Measurements from ENCODE around the gene HSPA1A. TPM values are rescaled to one million over a fixed set of nuclear protein-coding genes. Genes with fewer than 3 reads are reported as not detected.

Gene HSPA1A
- total RNA-seq (100 to 1,000 TPM; 113 to 151 TPM), polyA plus RNA-seq (ENCODE audit: insufficient read depth, low read depth, low replicate concordance) (90.4 TPM)
- long read RNA-seq, donor 1, transcript HSPA1A-201 (1 exons, 2,483 nt) = major isoform, 26 of 26 reads
- long read RNA-seq, donor 1, partial matches to known transcripts = 0 of 26 reads
- long read RNA-seq, donor 1, other reads (novel, unspliced or antisense) = 0 of 26 reads
- long read RNA-seq, donor 2, transcript HSPA1A-201 (1 exons, 2,483 nt) = major isoform, 30 of 30 reads
- long read RNA-seq, donor 2, partial matches to known transcripts = 0 of 30 reads
- long read RNA-seq, donor 2, other reads (novel, unspliced or antisense) = 0 of 30 reads

- H3K27me3 ChIP-seq = no peaks in the 10 kb centered on the region
- no peaks in the 10 kb centered on the region for H3K36me3 ChIP-seq (ENCODE audit: low read depth, missing control alignments)
- DNase-seq = peak; percentile 95
- H3K27ac ChIP-seq = peak within 1 kb of the TSS; percentile 98 to 100
- peaks cover 12% of the 10 kb centered on the region for H3K4me1 ChIP-seq
- no peak for TF ChIP-seq CTCF (IDR thresholded peaks at IDR 0.05)
- peak; percentile 100 for TF ChIP-seq POLR2A (IDR thresholded peaks at IDR 0.05)
- intact Hi-C loops (cut with DNase I; ENCODE audit: low total_unique reads) = no loop called here
- H3K4me3 ChIP-seq = peak within 1 kb of the TSS; percentile 39 to 70
- no peaks in the 10 kb centered on the region for H3K9me3 ChIP-seq
- 0 to 1% methylated on average over 14 to 52 of the region's 56 CpGs for WGBS, 2 donors
Measured at GRCh38 chr6:31815025-31815838, at the start of gene HSPA1A, which contains the start of gene HSPA1L. Gene HSPA1A, plus strand, starts transcription at chr6:31815543. Its CDS starts 214 bp downstream, at chr6:31815757. Gene HSPA1L, minus strand, starts transcription at chr6:31815283. Its CDS starts 3,311 bp downstream, at chr6:31811972.

GRCh38 chr6:31765559-31765909 lies 49.8 kb upstream of the HSPA1A start:
- WGBS, 2 donors = 77 to 94% methylated on average over 7 to 9 of the region's 9 CpGs
- DNase-seq = no peak
- H3K4me1 ChIP-seq = no peaks in the 10 kb centered on the region
- no peak for TF ChIP-seq CTCF (IDR thresholded peaks at IDR 0.05)
- no peak for TF ChIP-seq POLR2A (IDR thresholded peaks at IDR 0.05)
- no peaks in the 10 kb centered on the region for H3K27me3 ChIP-seq
- no peak overlapping the region for H3K4me3 ChIP-seq
- intact Hi-C loops (cut with DNase I; ENCODE audit: low total_unique reads) = no loop called here
- H3K36me3 ChIP-seq (ENCODE audit: low read depth, missing control alignments) = no peaks in the 10 kb centered on the region
- no peaks in the 10 kb centered on the region for H3K9me3 ChIP-seq
- no peak overlapping the region for H3K27ac ChIP-seq

DNA sequence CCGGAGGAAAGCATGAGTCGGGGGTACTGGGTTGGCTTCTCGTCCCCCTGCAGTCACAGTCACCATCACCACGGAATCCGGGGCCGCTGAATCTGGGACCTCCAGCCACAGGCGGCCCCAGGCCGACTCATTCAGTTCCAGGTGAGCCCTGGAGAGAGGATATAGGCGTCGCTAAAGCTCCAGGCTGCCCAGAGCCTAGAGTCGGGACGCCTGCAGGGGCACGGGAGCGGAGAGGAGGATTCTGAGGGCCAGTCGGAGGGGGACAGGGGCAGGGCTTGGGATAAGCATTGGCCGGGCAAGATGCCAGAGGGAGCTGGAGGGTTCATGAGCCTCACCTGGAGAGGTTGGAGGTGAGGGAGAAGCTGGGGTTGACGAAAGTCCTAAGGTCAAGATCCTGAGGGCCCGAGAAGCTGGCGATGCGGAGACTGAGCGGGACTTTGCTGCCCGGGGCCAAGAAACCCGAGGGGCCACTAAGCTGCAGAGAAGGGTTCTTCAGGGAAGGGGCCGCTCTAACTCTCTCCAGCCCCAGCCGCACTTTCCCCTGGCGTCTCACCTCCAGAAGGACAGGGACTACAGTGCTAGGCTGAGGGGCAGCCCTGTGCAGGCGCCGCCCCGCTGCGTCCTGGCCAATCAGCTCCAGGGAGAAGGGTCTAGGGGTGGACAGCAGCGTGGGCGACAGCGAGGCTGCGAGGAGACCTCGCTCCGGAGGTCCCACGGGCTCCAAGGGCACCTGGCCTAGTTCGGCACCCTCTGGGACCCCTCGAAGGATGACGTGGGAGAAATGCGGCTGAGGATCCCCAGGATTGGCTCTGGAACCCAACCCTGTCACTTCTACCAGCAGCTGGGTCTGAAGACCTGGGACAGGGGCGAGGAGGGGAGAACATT lies 49.2 kb upstream of the HSPA1A start:
- 54 to 67% methylated on average over 13 to 42 of the region's 42 CpGs for WGBS, 2 donors
- no peak for DNase-seq
- Histone ChIP-seq H3K27me3 (no peaks in the 10 kb centered on the region), H3K36me3 (ENCODE audit: low read depth, missing control alignments) (no peaks in the 10 kb centered on the region), H3K9me3 (no peaks in the 10 kb centered on the region), H3K4me3 (no peak overlapping the region), H3K4me1 (no peaks in the 10 kb centered on the region), H3K27ac (no peak overlapping the region)
- intact Hi-C loops (cut with DNase I; ENCODE audit: low total_unique reads) = no loop called here
- TF ChIP-seq POLR2A (IDR thresholded peaks at IDR 0.05) (no peak), CTCF (IDR thresholded peaks at IDR 0.05) (no peak)

DNA sequence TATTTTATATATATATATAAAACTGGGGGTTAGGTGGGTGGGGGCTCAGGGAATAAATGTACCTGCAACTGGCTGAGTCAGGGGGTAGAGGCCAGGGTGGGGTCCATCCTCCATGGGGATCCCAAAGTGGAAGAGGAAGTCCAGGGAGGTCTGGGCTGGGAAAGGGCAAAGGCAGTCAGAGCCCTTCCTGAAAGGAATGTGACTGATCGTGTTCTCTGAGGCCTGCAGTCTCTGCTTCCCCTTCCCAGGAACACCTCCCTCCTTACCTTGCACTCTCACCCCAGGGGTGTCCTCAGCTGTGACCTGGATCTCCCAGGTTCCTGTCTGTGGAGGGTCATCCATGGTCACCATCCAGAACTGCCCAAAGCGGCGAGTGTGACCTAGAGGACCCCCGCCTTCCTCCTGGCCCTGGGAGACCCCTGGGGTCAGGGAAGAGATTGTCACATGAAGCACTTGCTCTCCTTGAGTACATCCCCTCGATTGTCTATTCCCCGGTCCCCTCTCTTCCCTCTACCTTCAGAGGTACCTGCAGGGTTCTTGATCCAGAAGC lies 48.2 kb upstream of the HSPA1A start:
- H3K4me3 ChIP-seq = no peak overlapping the region
- TF ChIP-seq CTCF (IDR thresholded peaks at IDR 0.05) (no peak), POLR2A (IDR thresholded peaks at IDR 0.05) (no peak)
- no peaks in the 10 kb centered on the region for H3K27me3 ChIP-seq
- H3K4me1 ChIP-seq = no peaks in the 10 kb centered on the region
- intact Hi-C loops (cut with DNase I; ENCODE audit: low total_unique reads) = no loop called here
- H3K27ac ChIP-seq = no peak overlapping the region
- DNase-seq = no peak
- H3K36me3 ChIP-seq (ENCODE audit: low read depth, missing control alignments) = no peaks in the 10 kb centered on the region
- 75 to 84% methylated on average over 3 to 6 of the region's 6 CpGs for WGBS, 2 donors
- H3K9me3 ChIP-seq = no peaks in the 10 kb centered on the region

All from testis (tissue), 5 donors.